Fibroblast of the aortic adventitia (primary cell): ENCODE measurements around the gene RGS10. TPM values are rescaled to one million over a fixed set of nuclear protein-coding genes. Genes with fewer than 3 reads are reported as not detected.

Experiments
- DNase-seq: peaks from one replicate; pipeline ENCODE4 v3.0.0-alpha.2; 2010; ENCODE audit warnings: low read depth
- H3K4me3 ChIP-seq: 2 replicates; pipeline ENCODE4 v1.5.1; 2011; ENCODE audit warnings: low read depth, mild to moderate bottlenecking, control low read depth, low read length, moderate library complexity
- CTCF ChIP-seq: IDR thresholded peaks from 2 replicates; pipeline ENCODE4 v1.5.1; 2011; ENCODE audit warnings: mild to moderate bottlenecking, low read length, control low read depth, inconsistent platforms; ENCODE audit not compliant: insufficient read depth
- total RNA-seq: library from RNA; depleted of rRNA; stranded (reverse); fragments of >200 nt; gene quantifications from 2 replicates; pipeline ENCODE4 v1.2.3, GENCODE V29; 2012; ENCODE audit warnings: low replicate concordance

The RGS10 gene
- total RNA-seq, 1 donor = 42.4 TPM

DNA sequence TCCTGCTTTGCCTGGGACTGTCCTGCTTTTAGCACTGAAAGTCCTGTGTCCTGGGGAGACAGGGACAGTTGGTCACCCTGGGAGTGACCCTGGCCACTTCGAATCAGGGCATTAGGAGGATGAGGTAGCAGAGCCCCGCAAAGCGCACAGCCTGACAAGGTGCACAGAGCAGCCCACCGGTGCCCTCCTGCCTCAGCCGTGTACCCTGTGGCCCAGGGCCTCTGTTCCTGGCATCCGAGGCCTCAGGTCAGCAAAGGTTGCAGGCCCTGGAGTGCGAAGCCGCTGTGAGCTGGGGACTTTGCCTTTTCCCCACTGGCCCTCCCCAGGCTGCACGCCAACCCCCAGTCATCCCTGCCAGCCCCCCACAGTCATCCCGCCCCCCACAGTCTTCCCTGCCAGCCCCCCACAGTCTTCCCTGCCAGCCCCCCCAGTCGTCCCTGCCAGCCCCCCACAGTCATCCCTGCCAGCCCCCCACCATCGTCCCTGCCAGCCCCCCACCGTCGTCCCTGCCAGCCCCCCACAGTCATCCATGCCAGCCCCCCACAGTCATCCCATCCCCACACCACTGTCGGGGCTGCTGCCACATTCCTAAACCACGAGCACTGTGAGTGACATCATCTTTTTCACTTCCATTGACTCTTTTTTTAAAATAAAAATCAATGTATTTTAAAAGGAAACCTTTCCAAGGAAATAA lies 91.8 kb downstream of the RGS10 start:
- TF ChIP-seq CTCF = no peak
- DNase-seq = peak; percentile 33
- H3K4me3 ChIP-seq = no peak overlapping the region

Other genes with a start within 250 kb of the RGS10 start
- gene TIAL1, start 54.2 kb upstream of the RGS10 start, total RNA-seq = 48.7 and 60.1 TPM in 2 replicates
- 7.8 and 19.2 TPM in 2 replicates for gene BAG3, start 108.7 kb upstream of the RGS10 start, total RNA-seq
- gene INPP5F, start 183.3 kb upstream of the RGS10 start, total RNA-seq = 14.1 and 22.2 TPM in 2 replicates